ENCODE data around the gene KIAA0825. TPM values are rescaled to one million over a fixed set of nuclear protein-coding genes. Genes with fewer than 3 reads are reported as not detected.

Gene KIAA0825
- polyA plus RNA-seq, 1 of the 3 experiments (the other 2 are of a cell fraction): 0.61 TPM

- Histone ChIP-seq H3F3A (replicated peaks; ENCODE audit: insufficient read depth) (no peaks in the 10 kb centered on the region), H3K4me3 (ENCODE audit: low read depth in 2 of 2, low read length in 1 of 2) (no peak overlapping the region), H3K4me1 (ENCODE audit: control insufficient read depth in 1 of 2, insufficient read depth in 2 of 2, low read depth in 1 of 2, low read length in 1 of 2) (no peaks in the 10 kb centered on the region), H3K9ac (no peak overlapping the region), H3K27me3 (ENCODE audit: insufficient read depth) (no peaks in the 10 kb centered on the region), H3K9me2 (no peaks in the 10 kb centered on the region), H3K4me2 (no peak overlapping the region), H3K36me3 (replicated peaks in 1 of 2; ENCODE audit: control insufficient read depth in 1 of 2, insufficient read depth in 2 of 2, low read length in 1 of 2) (no peaks in the 10 kb centered on the region), H3K27ac (ENCODE audit: low read depth in 2 of 2, low read length in 1 of 2) (no peak overlapping the region), H3K9me3 (no peaks in the 10 kb centered on the region), H4K20me1 (ENCODE audit: insufficient read depth) (no peaks in the 10 kb centered on the region), H2AFZ (ENCODE audit: low read depth) (no peak overlapping the region), H3K79me2 (ENCODE audit: insufficient read depth) (no peaks in the 10 kb centered on the region)
- TF ChIP-seq IRF3 (IDR thresholded peaks at IDR 0.05; ENCODE audit: low read depth, low read length) (no peak), EP300 (IDR thresholded peaks at IDR 0.05; ENCODE audit: borderline replicate concordance in 1 of 2, low read depth in 1 of 2, low read length in 1 of 2) (no peak), FOXM1 (IDR thresholded peaks at IDR 0.05; ENCODE audit: low read depth) (no peak), ELF1 (IDR thresholded peaks at IDR 0.05) (no peak), YY1 (IDR thresholded peaks at IDR 0.05; ENCODE audit: low read depth) (no peak), NRF1 (IDR thresholded peaks at IDR 0.05; ENCODE audit: low read depth, low read length) (no peak), CTCF (IDR thresholded peaks at IDR 0.05) (no peak), PBX3 (IDR thresholded peaks at IDR 0.05) (no peak), FOSL2 (IDR thresholded peaks at IDR 0.05; ENCODE audit: borderline replicate concordance, low read depth) (no peak), RCOR1 (IDR thresholded peaks at IDR 0.05; ENCODE audit: low read length) (no peak), POLR2AphosphoS5 (IDR thresholded peaks at IDR 0.05; ENCODE audit: low read depth, low read length) (no peak), GABPA (IDR thresholded peaks at IDR 0.05; ENCODE audit: low read depth) (no peak), TCF12 (IDR thresholded peaks at IDR 0.05) (no peak)
- TF ChIP-seq, protein P1, sequence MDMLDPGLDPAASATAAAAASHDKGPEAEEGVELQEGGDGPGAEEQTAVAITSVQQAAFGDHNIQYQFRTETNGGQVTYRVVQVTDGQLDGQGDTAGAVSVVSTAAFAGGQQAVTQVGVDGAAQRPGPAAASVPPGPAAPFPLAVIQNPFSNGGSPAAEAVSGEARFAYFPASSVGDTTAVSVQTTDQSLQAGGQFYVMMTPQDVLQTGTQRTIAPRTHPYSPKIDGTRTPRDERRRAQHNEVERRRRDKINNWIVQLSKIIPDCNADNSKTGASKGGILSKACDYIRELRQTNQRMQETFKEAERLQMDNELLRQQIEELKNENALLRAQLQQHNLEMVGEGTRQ (IDR thresholded peaks at IDR 0.05; ENCODE audit: borderline replicate concordance, low read depth, low read length): no peak
- ChIA-PET POLR2A (no interaction called here), CTCF (interaction anchor here (0.8 kb wide), 2 partner anchors 10 to 17 kb away, joined by 3 read pairs; no protein-coding TSS in a partner anchor)
- 48% methylated on average over 1 of the region's 1 CpG for WGBS (ENCODE audit: low lambda C conversion rate)
- DNase-seq: no peak
Observed at GRCh38 chr5:94415798-94416197, 202.6 kb downstream of the KIAA0825 start.

DNA sequence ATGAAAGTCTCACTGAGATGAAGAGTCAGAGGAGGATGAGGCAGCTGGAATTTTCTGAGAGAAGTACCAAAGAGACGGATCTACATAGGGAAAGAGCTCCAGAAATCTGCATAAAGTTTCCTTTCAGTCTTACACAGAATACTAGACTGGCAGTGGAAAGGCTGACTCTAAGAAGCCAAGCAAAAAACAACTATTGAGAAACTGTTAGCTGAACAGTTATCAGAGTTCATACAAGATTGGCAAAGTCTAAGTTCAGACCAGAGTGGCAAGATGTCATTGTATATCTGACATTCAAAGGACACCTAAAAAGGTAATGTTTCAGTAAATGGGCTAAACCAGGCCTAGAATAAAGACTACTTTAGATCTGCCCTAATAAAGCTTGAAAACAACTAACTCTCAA, 209.0 kb downstream of the KIAA0825 start:
- Histone ChIP-seq H3K79me2 (ENCODE audit: insufficient read depth) (no peaks in the 10 kb centered on the region), H3K36me3 (replicated peaks in 1 of 2; ENCODE audit: control insufficient read depth in 1 of 2, insufficient read depth in 2 of 2, low read length in 1 of 2) (no peaks in the 10 kb centered on the region), H3K4me1 (ENCODE audit: control insufficient read depth in 1 of 2, insufficient read depth in 2 of 2, low read depth in 1 of 2, low read length in 1 of 2) (no peaks in the 10 kb centered on the region), H3K4me3 (ENCODE audit: low read depth in 2 of 2, low read length in 1 of 2) (no peak overlapping the region), H3K27me3 (ENCODE audit: insufficient read depth) (no peaks in the 10 kb centered on the region), H3K9me3 (no peaks in the 10 kb centered on the region), H3K9me2 (no peaks in the 10 kb centered on the region), H2AFZ (ENCODE audit: low read depth) (no peak overlapping the region), H3K27ac (ENCODE audit: low read depth in 2 of 2, low read length in 1 of 2) (no peak overlapping the region), H3F3A (replicated peaks; ENCODE audit: insufficient read depth) (no peaks in the 10 kb centered on the region), H3K4me2 (no peak overlapping the region), H4K20me1 (ENCODE audit: insufficient read depth) (no peaks in the 10 kb centered on the region), H3K9ac (no peak overlapping the region)
- TF ChIP-seq FOSL2 (IDR thresholded peaks at IDR 0.05; ENCODE audit: borderline replicate concordance, low read depth) (no peak), TAF1 (IDR thresholded peaks at IDR 0.05; ENCODE audit: borderline replicate concordance, low read depth, low read length) (no peak), RXRA (IDR thresholded peaks at IDR 0.05; ENCODE audit: borderline replicate concordance, low read depth) (no peak), FOXM1 (IDR thresholded peaks at IDR 0.05; ENCODE audit: low read depth) (no peak)
- TF ChIP-seq, protein P1 (IDR thresholded peaks at IDR 0.05; ENCODE audit: borderline replicate concordance, low read depth, low read length): no peak
- TF ChIP-seq, protein P2, sequence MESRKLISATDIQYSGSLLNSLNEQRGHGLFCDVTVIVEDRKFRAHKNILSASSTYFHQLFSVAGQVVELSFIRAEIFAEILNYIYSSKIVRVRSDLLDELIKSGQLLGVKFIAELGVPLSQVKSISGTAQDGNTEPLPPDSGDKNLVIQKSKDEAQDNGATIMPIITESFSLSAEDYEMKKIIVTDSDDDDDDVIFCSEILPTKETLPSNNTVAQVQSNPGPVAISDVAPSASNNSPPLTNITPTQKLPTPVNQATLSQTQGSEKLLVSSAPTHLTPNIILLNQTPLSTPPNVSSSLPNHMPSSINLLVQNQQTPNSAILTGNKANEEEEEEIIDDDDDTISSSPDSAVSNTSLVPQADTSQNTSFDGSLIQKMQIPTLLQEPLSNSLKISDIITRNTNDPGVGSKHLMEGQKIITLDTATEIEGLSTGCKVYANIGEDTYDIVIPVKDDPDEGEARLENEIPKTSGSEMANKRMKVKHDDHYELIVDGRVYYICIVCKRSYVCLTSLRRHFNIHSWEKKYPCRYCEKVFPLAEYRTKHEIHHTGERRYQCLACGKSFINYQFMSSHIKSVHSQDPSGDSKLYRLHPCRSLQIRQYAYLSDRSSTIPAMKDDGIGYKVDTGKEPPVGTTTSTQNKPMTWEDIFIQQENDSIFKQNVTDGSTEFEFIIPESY (IDR thresholded peaks at IDR 0.05; ENCODE audit: borderline replicate concordance, low read depth): no peak
- WGBS (ENCODE audit: low lambda C conversion rate): 82% methylated on average over 1 of the region's 1 CpG
- no peak for DNase-seq
- ChIA-PET CTCF (no interaction called here), POLR2A (no interaction called here)
